ENCODE results near the gene CLK3.
"Not testable (repeated sequence)": the region's sequence is repeated elsewhere in the genome, so short reads cannot be mapped to it uniquely, and the experiment has no call there.

The CLK3 gene

GRCh38 chr15:74593122-74593521, 22.5 kb upstream of the CLK3 start:
- no peak for TF ChIP-seq CTCF (conservative IDR thresholded peaks at IDR 0.05; ENCODE audit: low read depth, low read length)
- DNase-seq (ENCODE audit: low read depth) = no peak

GRCh38 chr15:74594455-74594854, 21.2 kb upstream of the CLK3 start:
- no peak for DNase-seq (ENCODE audit: low read depth)
- no peak overlapping the region for H3K4me3 ChIP-seq (ENCODE audit: low read length)
- no peak for TF ChIP-seq CTCF (conservative IDR thresholded peaks at IDR 0.05; ENCODE audit: low read depth, low read length)

More at GRCh38 chr15:74593122-74593521, 22.5 kb upstream of the CLK3 start:
- no peak overlapping the region for H3K4me3 ChIP-seq (ENCODE audit: low read length)

GRCh38 chr15:74595271-74595670, 20.4 kb upstream of the CLK3 start:
- H3K4me3 ChIP-seq (ENCODE audit: low read length) = no peak overlapping the region
- no peak for TF ChIP-seq CTCF (conservative IDR thresholded peaks at IDR 0.05; ENCODE audit: low read depth, low read length)
- no peak for DNase-seq (ENCODE audit: low read depth)

GRCh38 chr15:74596736-74597135, 18.9 kb upstream of the CLK3 start:
- H3K4me3 ChIP-seq (ENCODE audit: low read length) = not testable (repeated sequence)

GRCh38 chr15:74597146-74597705, 18.4 kb upstream of the CLK3 start:
- not testable (repeated sequence) for DNase-seq (ENCODE audit: low read depth); H3K4me3 ChIP-seq (ENCODE audit: low read length)

More at GRCh38 chr15:74596736-74597135, 18.9 kb upstream of the CLK3 start:
- not testable (repeated sequence) for DNase-seq (ENCODE audit: low read depth)

GRCh38 chr15:74598126-74598842, 17.4 kb upstream of the CLK3 start:
- no peak for TF ChIP-seq CTCF (conservative IDR thresholded peaks at IDR 0.05; ENCODE audit: low read depth, low read length)
- peak; percentile 65 for DNase-seq (ENCODE audit: low read depth)
- peak overlapping the region; percentile 64 for H3K4me3 ChIP-seq (ENCODE audit: low read length)

- H3K4me3 ChIP-seq (ENCODE audit: low read length) = peak overlapping the region; percentile 64
- no peak for TF ChIP-seq CTCF (conservative IDR thresholded peaks at IDR 0.05; ENCODE audit: low read depth, low read length)
- no peak for DNase-seq (ENCODE audit: low read depth)
Measured at GRCh38 chr15:74599156-74599555, 16.5 kb upstream of the CLK3 start.

- TF ChIP-seq CTCF (conservative IDR thresholded peaks at IDR 0.05; ENCODE audit: low read depth, low read length) = no peak
- no peak overlapping the region for H3K4me3 ChIP-seq (ENCODE audit: low read length)
- DNase-seq (ENCODE audit: low read depth) = no peak
Measured at GRCh38 chr15:74603026-74603788, 12.4 kb upstream of the CLK3 start.
